Astrocyte (in vitro differentiated cells and primary cell): ENCODE data around the gene MBTPS2.

Experiments used
- EZH2 ChIP-seq: IDR thresholded peaks from 2 replicates; pipeline ENCODE4 v1.6.1; 2012; ENCODE audit warnings: mild to moderate bottlenecking, low read length, inconsistent platforms; ENCODE audit not compliant: insufficient read depth
- TF ChIP-seq, protein P1 (sequence below): IDR thresholded peaks from 2 replicates; pipeline ENCODE4 v1.5.1; 2011; ENCODE audit warnings: low read depth, mild to moderate bottlenecking, inconsistent platforms, low read length, moderate library complexity; ENCODE audit not compliant: insufficient read depth

DNA sequence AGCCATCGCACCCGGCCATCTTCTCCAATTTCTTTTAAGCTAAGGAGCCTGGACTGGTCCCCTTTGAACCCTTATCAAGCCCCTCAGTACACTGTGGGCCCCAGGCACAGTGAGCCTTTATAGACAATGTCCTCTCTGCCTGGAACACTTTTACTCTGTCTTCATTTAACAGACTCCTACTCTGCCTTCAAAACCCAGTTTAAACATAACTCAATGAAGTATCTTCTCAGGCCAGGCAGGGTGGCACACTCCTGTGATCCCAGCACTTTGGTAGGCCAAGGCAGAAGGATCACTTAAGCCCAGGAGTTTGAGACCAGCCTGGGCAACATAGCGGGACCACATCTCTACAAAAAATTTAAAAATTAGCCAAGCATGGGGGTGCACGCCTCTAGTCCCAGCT, 73.6 kb downstream of the MBTPS2 start:
- no peak for TF ChIP-seq EZH2
- TF ChIP-seq, protein P1, sequence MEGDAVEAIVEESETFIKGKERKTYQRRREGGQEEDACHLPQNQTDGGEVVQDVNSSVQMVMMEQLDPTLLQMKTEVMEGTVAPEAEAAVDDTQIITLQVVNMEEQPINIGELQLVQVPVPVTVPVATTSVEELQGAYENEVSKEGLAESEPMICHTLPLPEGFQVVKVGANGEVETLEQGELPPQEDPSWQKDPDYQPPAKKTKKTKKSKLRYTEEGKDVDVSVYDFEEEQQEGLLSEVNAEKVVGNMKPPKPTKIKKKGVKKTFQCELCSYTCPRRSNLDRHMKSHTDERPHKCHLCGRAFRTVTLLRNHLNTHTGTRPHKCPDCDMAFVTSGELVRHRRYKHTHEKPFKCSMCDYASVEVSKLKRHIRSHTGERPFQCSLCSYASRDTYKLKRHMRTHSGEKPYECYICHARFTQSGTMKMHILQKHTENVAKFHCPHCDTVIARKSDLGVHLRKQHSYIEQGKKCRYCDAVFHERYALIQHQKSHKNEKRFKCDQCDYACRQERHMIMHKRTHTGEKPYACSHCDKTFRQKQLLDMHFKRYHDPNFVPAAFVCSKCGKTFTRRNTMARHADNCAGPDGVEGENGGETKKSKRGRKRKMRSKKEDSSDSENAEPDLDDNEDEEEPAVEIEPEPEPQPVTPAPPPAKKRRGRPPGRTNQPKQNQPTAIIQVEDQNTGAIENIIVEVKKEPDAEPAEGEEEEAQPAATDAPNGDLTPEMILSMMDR: no peak
